ENCODE data around the gene KCNK6.

DNA sequence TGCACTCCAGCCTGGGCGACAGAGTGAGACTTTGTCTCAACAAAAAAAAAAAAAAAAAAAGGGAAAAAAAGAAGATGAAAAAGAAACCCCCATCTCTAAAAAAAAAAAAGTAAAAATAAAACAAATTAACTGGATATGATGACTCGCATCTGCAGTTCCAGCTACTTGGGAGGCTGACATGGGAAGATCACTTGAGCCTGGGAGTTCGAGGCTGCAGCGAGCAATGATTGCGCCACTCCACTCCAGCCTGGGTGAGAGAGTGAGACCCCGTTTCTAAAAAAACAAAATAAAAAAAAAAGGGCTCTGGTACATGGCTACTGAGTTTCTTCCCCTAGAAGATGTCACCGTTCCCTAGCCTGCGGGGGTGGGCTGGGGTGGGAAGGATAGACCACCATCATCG lies 13.6 kb downstream of the KCNK6 start:
- no peak for TF ChIP-seq POLR2A (IDR thresholded peaks at IDR 0.05; ENCODE audit: control extremely low read depth in 1 of 2, low read depth in 2 of 2, low read length in 2 of 2)
- TF ChIP-seq CTCF (IDR thresholded peaks at IDR 0.05; ENCODE audit: control extremely low read depth in 1 of 3, insufficient read depth in 1 of 3, low read depth in 1 of 3, low read length in 3 of 3) = no peak
- no peak for TF ChIP-seq NANOG (IDR thresholded peaks at IDR 0.05; ENCODE audit: insufficient read depth, low read depth, low read length, poor library complexity, severe bottlenecking)
- TF ChIP-seq EGR1 (IDR thresholded peaks at IDR 0.05; ENCODE audit: borderline replicate concordance, low read depth, low read length) = no peak

Data from H1 (cell line).